Measurements from ENCODE around the gene ENTPD6. TPM values are rescaled to one million over a fixed set of nuclear protein-coding genes. Genes with fewer than 3 reads are reported as not detected.
"Not testable (repeated sequence)": the region's sequence is repeated elsewhere in the genome, so short reads cannot be mapped to it uniquely, and the experiment has no call there.

ENTPD6 gene
- total RNA-seq, 6 experiments from 2014 or later = 28.8 to 48.4 (median 34.6) TPM

GRCh38 chr20:25239387-25240370, 44.2 kb downstream of the ENTPD6 start:
- no peak for ATAC-seq
- Histone ChIP-seq H3K4me1 (peaks cover 0 to 2% (median 0%) of the 10 kb centered on the region in 4 donors), H3K36me3 (no peaks in the 10 kb centered on the region), H3K27me3 (no peaks in the 10 kb centered on the region), H3K4me3 (no peak overlapping the region), H3K27ac (no peak overlapping the region), H3K9me3 (no peaks in the 10 kb centered on the region)
- 87% methylated on average over 3 of the region's 19 CpGs for WGBS (ENCODE audit: insufficient coverage, low coverage, low lambda C conversion rate, missing lambda C conversion rate)
- DNase-seq = peak in 1 of 3 donors; percentile 23
- TF ChIP-seq CTCF (IDR thresholded peaks at IDR 0.05) = no peak
- TF ChIP-seq POLR2A (IDR thresholded peaks at IDR 0.05) = no peak
- intact Hi-C loops (cut with DNase I) = no loop called here

- H3K27ac ChIP-seq; H3K4me1 ChIP-seq; H3K9me3 ChIP-seq; H3K27me3 ChIP-seq; intact Hi-C loops (cut with DNase I); H3K36me3 ChIP-seq; ATAC-seq; H3K4me3 ChIP-seq: not testable (repeated sequence)
- peak in 1 of 3 donors; percentile 3 for DNase-seq
- WGBS (ENCODE audit: insufficient coverage, low coverage, low lambda C conversion rate, missing lambda C conversion rate) = 62% methylated on average over 8 of the region's 9 CpGs
Observed at GRCh38 chr20:25240851-25241658, 45.5 kb downstream of the ENTPD6 start.

- 33% methylated on average over 3 of the region's 4 CpGs for WGBS (ENCODE audit: insufficient coverage, low coverage, low lambda C conversion rate, missing lambda C conversion rate)
- ATAC-seq; intact Hi-C loops (cut with DNase I); H3K4me1 ChIP-seq; H3K9me3 ChIP-seq; H3K27me3 ChIP-seq; H3K27ac ChIP-seq; H3K4me3 ChIP-seq; DNase-seq; H3K36me3 ChIP-seq: not testable (repeated sequence)
Observed at GRCh38 chr20:25241659-25241955, 46.1 kb downstream of the ENTPD6 start.

GRCh38 chr20:25242231-25242630, 46.7 kb downstream of the ENTPD6 start:
- Histone ChIP-seq H3K9me3 (no peaks in the 10 kb centered on the region), H3K27me3 (no peaks in the 10 kb centered on the region), H3K36me3 (no peaks in the 10 kb centered on the region), H3K4me3 (no peak overlapping the region), H3K4me1 (peaks cover 0 to 8% (median 3%) of the 10 kb centered on the region in 4 donors), H3K27ac (no peak overlapping the region)
- intact Hi-C loops (cut with DNase I) = no loop called here
- ATAC-seq (no peak), DNase-seq (no peak)
- WGBS (ENCODE audit: insufficient coverage, low coverage, low lambda C conversion rate, missing lambda C conversion rate) = 83% methylated on average over 10 of the region's 10 CpGs
- TF ChIP-seq POLR2A (IDR thresholded peaks at IDR 0.05) = no peak
- no peak for TF ChIP-seq CTCF (IDR thresholded peaks at IDR 0.05)

- H3K27me3 ChIP-seq = no peaks in the 10 kb centered on the region
- no peak overlapping the region for H3K4me3 ChIP-seq
- H3K4me1 ChIP-seq = peaks cover 0 to 8% (median 3%) of the 10 kb centered on the region in 4 donors
- DNase-seq (no peak), ATAC-seq (no peak)
- H3K27ac ChIP-seq = no peak overlapping the region
- no peaks in the 10 kb centered on the region for H3K9me3 ChIP-seq
- H3K36me3 ChIP-seq = no peaks in the 10 kb centered on the region
- TF ChIP-seq POLR2A (IDR thresholded peaks at IDR 0.05) (no peak), CTCF (IDR thresholded peaks at IDR 0.05) (no peak)
- intact Hi-C loops (cut with DNase I) = no loop called here
Observed at GRCh38 chr20:25243416-25243979, 48.0 kb downstream of the ENTPD6 start.

Measured in right lobe of liver (tissue), 6 donors.